ENCODE results near the gene NQO2.

GRCh38 chr6:2958331-2958711 lies 41.4 kb upstream of the NQO2 start:
- TF ChIP-seq KDM2A (CRISPR knock-in tag; IDR thresholded peaks at IDR 0.05; ENCODE audit: borderline replicate concordance, low read depth) = no peak
- no peak for TF ChIP-seq KMT2B (CRISPR knock-in tag; IDR thresholded peaks at IDR 0.05)
- no peak for TF ChIP-seq CHD2 (IDR thresholded peaks at IDR 0.05; ENCODE audit: low read depth, low read length)
- TF ChIP-seq SP2 (CRISPR knock-in tag; IDR thresholded peaks at IDR 0.05) = no peak
- no peak for TF ChIP-seq TBL1XR1 (IDR thresholded peaks at IDR 0.05; ENCODE audit: borderline replicate concordance, low read length, partially characterized antibody)
- TF ChIP-seq ARNT (IDR thresholded peaks at IDR 0.05) = no peak
- TF ChIP-seq SMAD3 (CRISPR knock-in tag; IDR thresholded peaks at IDR 0.05) = no peak
- no peak for TF ChIP-seq EP300 (IDR thresholded peaks at IDR 0.05; ENCODE audit: low read depth in 2 of 2, low read length in 2 of 2)
- no peak for TF ChIP-seq EP300 (CRISPR knock-in tag; IDR thresholded peaks at IDR 0.05; ENCODE audit: borderline replicate concordance)
- no peak for TF ChIP-seq EZH2 (conservative IDR thresholded peaks at IDR 0.05; ENCODE audit: low read depth, low read length)
- TF ChIP-seq DR1 (CRISPR knock-in tag; IDR thresholded peaks at IDR 0.05) = no peak
- no peak for TF ChIP-seq HMG20B (CRISPR knock-in tag; conservative IDR thresholded peaks at IDR 0.05)
- no peak for TF ChIP-seq ZNF326 (CRISPR knock-in tag; IDR thresholded peaks at IDR 0.05; ENCODE audit: borderline replicate concordance)
